ENCODE results near the gene PRKN. TPM values are rescaled to one million over a fixed set of nuclear protein-coding genes. Genes with fewer than 3 reads are reported as not detected.

Gene PRKN
- total RNA-seq, 2 donors from 2014 or later: 8.3 to 8.4 TPM

GRCh38 chr6:162728197-162728596, 631 bp upstream of the PRKN start:
- H3K9me3 ChIP-seq (ENCODE audit: control insufficient read depth, low read length, poor library complexity, severe bottlenecking): no peaks in the 10 kb centered on the region
- ATAC-seq (no peak), DNase-seq (no peak)
- Mint-ChIP-seq H3K4me3 (peak overlapping the region; percentile 97), H3K27me3 (no peaks in the 10 kb centered on the region), H3K36me3 (ENCODE audit: low read depth) (no peaks in the 10 kb centered on the region), H3K4me1 (peaks cover 12% of the 10 kb centered on the region), H3K27ac (peak overlapping the region; percentile 94)

DNA sequence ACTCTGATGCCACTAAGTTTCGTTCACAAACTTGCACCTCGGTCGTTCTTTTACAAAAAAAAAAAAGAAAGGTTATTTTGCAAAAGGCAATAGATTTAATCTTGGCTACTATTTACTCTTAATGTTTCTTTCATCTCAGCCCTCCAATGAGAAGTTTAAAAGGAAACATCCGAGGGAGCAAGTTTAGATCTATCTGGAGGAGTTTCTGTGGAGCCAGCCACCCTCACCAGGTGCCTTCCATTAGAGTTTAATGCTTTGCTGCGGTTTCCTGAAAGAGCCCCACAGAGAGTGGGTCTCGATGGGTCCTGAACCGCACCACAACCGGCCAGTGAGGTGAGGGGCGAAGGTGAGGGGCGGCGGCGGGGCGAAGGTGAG, 632 bp downstream of the PRKN start:
- peaks cover 12% of the 10 kb centered on the region for H3K4me1 Mint-ChIP-seq
- peak overlapping the region; percentile 87 for H3K27ac Mint-ChIP-seq
- DNase-seq (peak in 1 of 3 donors; percentile 9), ATAC-seq (peak; percentile 3)
- no peaks in the 10 kb centered on the region for H3K36me3 Mint-ChIP-seq (ENCODE audit: low read depth)
- peak overlapping the region; percentile 97 for H3K4me3 Mint-ChIP-seq
- H3K9me3 ChIP-seq (ENCODE audit: control insufficient read depth, low read length, poor library complexity, severe bottlenecking): no peaks in the 10 kb centered on the region
- H3K27me3 Mint-ChIP-seq: no peaks in the 10 kb centered on the region

DNA sequence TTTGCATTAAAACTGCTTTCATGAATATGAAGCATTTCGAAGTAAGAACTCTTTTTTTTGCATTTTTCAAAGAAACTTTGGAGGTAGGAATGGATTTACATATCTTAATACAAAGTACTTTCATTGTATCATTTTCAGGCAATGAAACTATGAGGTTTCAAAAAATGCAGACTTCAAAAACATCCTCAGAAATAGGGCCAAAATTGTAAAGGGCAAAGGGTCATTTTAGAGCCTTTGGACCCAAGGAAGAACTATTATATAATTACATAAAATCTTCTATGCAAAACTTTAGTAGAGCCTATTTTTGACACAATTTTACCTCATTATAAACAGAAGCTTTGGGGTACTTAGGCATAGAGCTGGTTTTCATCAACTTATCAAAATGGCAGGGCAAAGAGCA, 4.9 kb downstream of the PRKN start:
- Mint-ChIP-seq H3K27me3 (no peaks in the 10 kb centered on the region), H3K4me1 (peaks cover 13% of the 10 kb centered on the region), H3K36me3 (ENCODE audit: low read depth) (no peaks in the 10 kb centered on the region), H3K4me3 (no peak overlapping the region), H3K27ac (no peak overlapping the region)
- ATAC-seq (no peak), DNase-seq (no peak)
- no peaks in the 10 kb centered on the region for H3K9me3 ChIP-seq (ENCODE audit: control insufficient read depth, low read length, poor library complexity, severe bottlenecking)

DNA sequence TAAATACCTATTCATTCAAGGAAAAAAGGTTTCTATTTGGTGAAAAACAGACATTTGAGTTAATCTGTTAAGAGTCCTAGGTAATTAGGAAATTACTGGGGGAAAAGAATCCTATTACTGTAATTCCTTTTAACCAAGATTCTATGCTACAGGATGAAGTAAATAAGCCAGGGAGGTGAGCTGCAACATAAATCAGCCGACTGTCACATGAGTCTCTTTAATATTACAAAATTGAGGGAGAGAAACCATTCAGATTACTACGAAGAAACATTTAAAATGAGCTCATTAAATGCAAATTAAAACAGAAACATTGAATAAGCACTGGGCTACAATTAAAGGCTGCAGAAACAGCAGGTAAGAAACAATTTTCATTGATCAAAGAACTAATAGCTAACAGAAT, 5.3 kb downstream of the PRKN start:
- Mint-ChIP-seq H3K27ac (no peak overlapping the region), H3K4me1 (peaks cover 13% of the 10 kb centered on the region), H3K36me3 (ENCODE audit: low read depth) (no peaks in the 10 kb centered on the region), H3K4me3 (no peak overlapping the region), H3K27me3 (no peaks in the 10 kb centered on the region)
- no peak for DNase-seq
- no peaks in the 10 kb centered on the region for H3K9me3 ChIP-seq (ENCODE audit: control insufficient read depth, low read length, poor library complexity, severe bottlenecking)
- ATAC-seq: no peak

- ATAC-seq (no peak), DNase-seq (no peak)
- Mint-ChIP-seq H3K4me3 (no peak overlapping the region), H3K4me1 (peaks cover 7% of the 10 kb centered on the region), H3K27ac (no peak overlapping the region), H3K27me3 (no peaks in the 10 kb centered on the region), H3K36me3 (ENCODE audit: low read depth) (no peaks in the 10 kb centered on the region)
- no peaks in the 10 kb centered on the region for H3K9me3 ChIP-seq (ENCODE audit: control insufficient read depth, low read length, poor library complexity, severe bottlenecking)
Measured at GRCh38 chr6:162721404-162721687, 6.2 kb downstream of the PRKN start.

DNA sequence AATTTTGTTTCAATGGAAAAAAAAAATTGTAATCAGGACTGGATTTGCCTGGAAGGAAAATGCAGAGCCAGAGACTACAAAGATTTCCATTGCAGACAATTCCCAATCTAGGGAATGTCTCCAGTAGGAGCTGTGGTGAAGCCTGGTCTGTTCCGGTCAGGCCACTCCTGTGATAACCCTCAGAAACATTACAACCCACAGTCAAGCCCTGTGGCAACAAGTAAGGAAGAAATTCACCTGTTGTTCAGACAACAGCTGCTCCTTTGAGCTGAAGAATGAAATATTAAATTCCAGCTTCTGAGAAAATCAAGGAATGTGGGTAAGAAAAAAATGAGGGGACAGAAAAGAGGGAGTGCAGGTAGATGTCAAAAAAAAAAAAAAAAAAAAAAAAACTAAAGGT, 8.0 kb downstream of the PRKN start:
- Mint-ChIP-seq H3K27me3 (no peaks in the 10 kb centered on the region), H3K4me3 (no peak overlapping the region), H3K27ac (no peak overlapping the region), H3K4me1 (peaks cover 5% of the 10 kb centered on the region), H3K36me3 (ENCODE audit: low read depth) (no peaks in the 10 kb centered on the region)
- ATAC-seq (no peak), DNase-seq (no peak)
- no peaks in the 10 kb centered on the region for H3K9me3 ChIP-seq (ENCODE audit: control insufficient read depth, low read length, poor library complexity, severe bottlenecking)

DNA sequence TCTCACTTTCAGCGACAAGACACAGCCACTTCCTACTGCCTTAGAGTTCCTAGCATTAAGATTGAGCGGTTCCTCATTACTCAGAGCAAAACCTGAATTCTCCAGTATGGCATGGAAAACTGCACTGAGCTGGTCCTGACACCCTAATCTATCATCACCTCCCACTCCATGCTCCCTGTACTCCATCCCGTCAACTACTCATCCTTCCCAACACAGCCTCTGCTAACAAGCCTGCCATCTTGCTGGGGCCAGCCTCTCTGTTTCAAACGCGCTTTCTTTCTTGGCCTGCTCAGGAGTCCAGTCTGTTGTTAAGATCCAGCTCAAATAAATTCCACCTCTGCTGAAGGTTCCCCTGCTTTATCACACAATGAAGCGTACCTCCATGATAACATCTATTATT, 12.0 kb downstream of the PRKN start:
- DNase-seq: no peak
- Mint-ChIP-seq H3K27ac (no peak overlapping the region), H3K4me3 (no peak overlapping the region), H3K27me3 (no peaks in the 10 kb centered on the region), H3K36me3 (ENCODE audit: low read depth) (peaks cover 4% of the 10 kb centered on the region), H3K4me1 (peaks cover 5% of the 10 kb centered on the region)
- no peaks in the 10 kb centered on the region for H3K9me3 ChIP-seq (ENCODE audit: control insufficient read depth, low read length, poor library complexity, severe bottlenecking)
- no peak for ATAC-seq

- H3K27ac Mint-ChIP-seq: no peak overlapping the region
- H3K36me3 Mint-ChIP-seq (ENCODE audit: low read depth): peaks cover 4% of the 10 kb centered on the region
- no peak overlapping the region for H3K4me3 Mint-ChIP-seq
- H3K27me3 Mint-ChIP-seq: no peaks in the 10 kb centered on the region
- ATAC-seq (no peak), DNase-seq (no peak)
- H3K4me1 Mint-ChIP-seq: peaks cover 5% of the 10 kb centered on the region
- no peaks in the 10 kb centered on the region for H3K9me3 ChIP-seq (ENCODE audit: control insufficient read depth, low read length, poor library complexity, severe bottlenecking)
Measured at GRCh38 chr6:162713974-162714780, 13.4 kb downstream of the PRKN start.

GRCh38 chr6:162712694-162713093, 14.9 kb downstream of the PRKN start:
- no peak overlapping the region for H3K27ac Mint-ChIP-seq
- ATAC-seq: no peak
- H3K27me3 Mint-ChIP-seq: no peaks in the 10 kb centered on the region
- no peaks in the 10 kb centered on the region for H3K9me3 ChIP-seq (ENCODE audit: control insufficient read depth, low read length, poor library complexity, severe bottlenecking)
- DNase-seq: no peak
- no peaks in the 10 kb centered on the region for H3K4me1 Mint-ChIP-seq
- H3K4me3 Mint-ChIP-seq: no peak overlapping the region
- H3K36me3 Mint-ChIP-seq (ENCODE audit: low read depth): peaks cover 4% of the 10 kb centered on the region

- DNase-seq: no peak
- Mint-ChIP-seq H3K4me3 (no peak overlapping the region), H3K27me3 (no peaks in the 10 kb centered on the region), H3K36me3 (ENCODE audit: low read depth) (peaks cover 4% of the 10 kb centered on the region), H3K27ac (no peak overlapping the region), H3K4me1 (no peaks in the 10 kb centered on the region)
- ATAC-seq: no peak
- no peaks in the 10 kb centered on the region for H3K9me3 ChIP-seq (ENCODE audit: control insufficient read depth, low read length, poor library complexity, severe bottlenecking)
Measured at GRCh38 chr6:162711376-162711775, 16.2 kb downstream of the PRKN start.

- H3K4me1 Mint-ChIP-seq: no peaks in the 10 kb centered on the region
- no peak overlapping the region for H3K27ac Mint-ChIP-seq
- no peak overlapping the region for H3K4me3 Mint-ChIP-seq
- H3K27me3 Mint-ChIP-seq: no peaks in the 10 kb centered on the region
- no peaks in the 10 kb centered on the region for H3K9me3 ChIP-seq (ENCODE audit: control insufficient read depth, low read length, poor library complexity, severe bottlenecking)
- DNase-seq (no peak), ATAC-seq (no peak)
- peaks cover 4% of the 10 kb centered on the region for H3K36me3 Mint-ChIP-seq (ENCODE audit: low read depth)
Measured at GRCh38 chr6:162710936-162711335, 16.6 kb downstream of the PRKN start.

DNA sequence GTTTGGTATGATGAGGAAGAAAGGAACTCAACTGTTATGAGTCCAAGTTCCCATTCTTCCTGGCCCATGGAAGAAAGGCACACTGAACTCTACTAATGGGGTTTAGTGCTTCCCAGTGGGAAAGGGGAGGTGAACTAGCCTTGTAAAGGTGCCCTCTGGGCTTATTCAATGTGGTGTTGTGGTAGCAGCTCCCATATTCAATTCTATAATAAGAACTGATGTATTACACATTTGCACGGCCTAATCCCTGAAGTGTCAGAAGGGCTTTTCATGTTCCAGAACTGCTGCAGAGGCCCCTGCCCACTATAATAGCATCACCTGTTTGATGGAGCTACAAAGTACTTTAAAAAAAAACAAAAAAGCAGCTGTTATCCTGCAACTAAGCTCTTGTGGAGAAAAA, 17.1 kb downstream of the PRKN start:
- H3K4me3 Mint-ChIP-seq: no peak overlapping the region
- no peak overlapping the region for H3K27ac Mint-ChIP-seq
- no peaks in the 10 kb centered on the region for H3K27me3 Mint-ChIP-seq
- H3K4me1 Mint-ChIP-seq: no peaks in the 10 kb centered on the region
- H3K36me3 Mint-ChIP-seq (ENCODE audit: low read depth): peaks cover 4% of the 10 kb centered on the region
- DNase-seq (no peak), ATAC-seq (no peak)
- no peaks in the 10 kb centered on the region for H3K9me3 ChIP-seq (ENCODE audit: control insufficient read depth, low read length, poor library complexity, severe bottlenecking)

- DNase-seq (no peak), ATAC-seq (no peak)
- Mint-ChIP-seq H3K27ac (no peak overlapping the region), H3K27me3 (no peaks in the 10 kb centered on the region), H3K36me3 (ENCODE audit: low read depth) (peaks cover 4% of the 10 kb centered on the region), H3K4me3 (no peak overlapping the region), H3K4me1 (no peaks in the 10 kb centered on the region)
- H3K9me3 ChIP-seq (ENCODE audit: control insufficient read depth, low read length, poor library complexity, severe bottlenecking): no peaks in the 10 kb centered on the region
Measured at GRCh38 chr6:162709431-162709830, 18.1 kb downstream of the PRKN start.

GRCh38 chr6:162708971-162709370, 18.6 kb downstream of the PRKN start:
- ATAC-seq (no peak), DNase-seq (no peak)
- no peaks in the 10 kb centered on the region for H3K9me3 ChIP-seq (ENCODE audit: control insufficient read depth, low read length, poor library complexity, severe bottlenecking)
- Mint-ChIP-seq H3K27ac (no peak overlapping the region), H3K36me3 (ENCODE audit: low read depth) (peaks cover 4% of the 10 kb centered on the region), H3K4me3 (no peak overlapping the region), H3K4me1 (no peaks in the 10 kb centered on the region), H3K27me3 (no peaks in the 10 kb centered on the region)

All from T-helper 17 cell (primary cell).